Measurements from ENCODE around the gene PLIN3. TPM values are rescaled to one million over a fixed set of nuclear protein-coding genes. Genes with fewer than 3 reads are reported as not detected.
A peak's percentile ranks its signal among the peaks of the same experiment; 100 is the strongest.

Gene PLIN3
- total and polyA plus RNA-seq, 2 donors (not counting 1 experiment from before 2014, with no cell fraction given), result 27.6 to 34.3 TPM

- H3K4me1 ChIP-seq (ENCODE audit: control insufficient read depth in 2 of 2, insufficient read depth in 2 of 2, low read length in 2 of 2), result peaks cover 54 to 73% of the 10 kb centered on the region in 2 donors
- CTCF ChIA-PET, result interaction anchor here (0.6 to 15.4 kb wide), 28 partner anchors 8 to 179 kb away, joined by 3 to 219 read pairs (median 5); partner anchors contain the start of genes ARRDC5, KDM4B and PLIN3
- peaks cover 96% of the 10 kb centered on the region for H3K79me2 ChIP-seq (ENCODE audit: control insufficient read depth, insufficient read depth, low read length)
- peak overlapping the region in 4 of 5 experiments; percentile 2 to 73 (median 44) for H3K4me3 ChIP-seq (ENCODE audit: control extremely low read depth in 1 of 5, extremely low read depth in 1 of 5, insufficient read depth in 1 of 5, low read depth in 2 of 5, low read length in 4 of 5)
- POLR2A ChIA-PET, result interaction anchor here (0.6 to 1.5 kb wide), 5 partner anchors 19 to 219 kb away, joined by 3 to 9 read pairs (median 3); partner anchors contain the start of gene KDM4B
- WGBS (ENCODE audit: insufficient coverage), result 14% methylated on average over 24 of the region's 29 CpGs
- Mint-ChIP-seq H3K27me3 (no peaks in the 10 kb centered on the region), H3K27ac (peak overlapping the region; percentile 87), H3K4me1 (peaks cover 68% of the 10 kb centered on the region), H3K4me3 (peak overlapping the region; percentile 93), H3K9me3 (ENCODE audit: insufficient read depth) (no peaks in the 10 kb centered on the region)
- intact Hi-C loops (cut with micrococcal nuclease), result loop anchor here (1.0 to 2.0 kb wide), 3 partner anchors 40 to 219 kb away; no protein-coding TSS in a partner anchor
- H3K4me2 ChIP-seq (replicated peaks; ENCODE audit: low read depth, low read length, poor library complexity, severe bottlenecking), result peak overlapping the region; percentile 99
- TF ChIP-seq, protein P1, sequence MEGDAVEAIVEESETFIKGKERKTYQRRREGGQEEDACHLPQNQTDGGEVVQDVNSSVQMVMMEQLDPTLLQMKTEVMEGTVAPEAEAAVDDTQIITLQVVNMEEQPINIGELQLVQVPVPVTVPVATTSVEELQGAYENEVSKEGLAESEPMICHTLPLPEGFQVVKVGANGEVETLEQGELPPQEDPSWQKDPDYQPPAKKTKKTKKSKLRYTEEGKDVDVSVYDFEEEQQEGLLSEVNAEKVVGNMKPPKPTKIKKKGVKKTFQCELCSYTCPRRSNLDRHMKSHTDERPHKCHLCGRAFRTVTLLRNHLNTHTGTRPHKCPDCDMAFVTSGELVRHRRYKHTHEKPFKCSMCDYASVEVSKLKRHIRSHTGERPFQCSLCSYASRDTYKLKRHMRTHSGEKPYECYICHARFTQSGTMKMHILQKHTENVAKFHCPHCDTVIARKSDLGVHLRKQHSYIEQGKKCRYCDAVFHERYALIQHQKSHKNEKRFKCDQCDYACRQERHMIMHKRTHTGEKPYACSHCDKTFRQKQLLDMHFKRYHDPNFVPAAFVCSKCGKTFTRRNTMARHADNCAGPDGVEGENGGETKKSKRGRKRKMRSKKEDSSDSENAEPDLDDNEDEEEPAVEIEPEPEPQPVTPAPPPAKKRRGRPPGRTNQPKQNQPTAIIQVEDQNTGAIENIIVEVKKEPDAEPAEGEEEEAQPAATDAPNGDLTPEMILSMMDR (IDR thresholded peaks at IDR 0.05), result peak; percentile 72
- no peak for TF ChIP-seq EZH2 (IDR thresholded peaks at IDR 0.05; ENCODE audit: borderline replicate concordance, insufficient read depth, low read depth, low read length, poor library complexity, severe bottlenecking)
- H3K9ac ChIP-seq (ENCODE audit: low read length), result peak overlapping the region; percentile 70
- H4K20me1 ChIP-seq (ENCODE audit: control insufficient read depth, insufficient read depth, low read length, poor library complexity, severe bottlenecking), result peaks cover 76% of the 10 kb centered on the region
- H3K36me3 ChIP-seq (replicated peaks in 1 of 2; ENCODE audit: control extremely low read depth in 1 of 2, control insufficient read depth in 1 of 2, extremely low read depth in 1 of 2, insufficient read depth in 2 of 2, low read length in 1 of 2), result peaks cover 0 to 8% of the 10 kb centered on the region in 2 experiments
- peak overlapping the region; percentile 57 for H2AFZ ChIP-seq (ENCODE audit: insufficient read depth, low read depth, low read length, poor library complexity, severe bottlenecking)
- peak; percentile 81 for DNase-seq
- H3K27ac ChIP-seq (ENCODE audit: low read length in 2 of 2), result no peak overlapping the region
- peaks cover 0 to 3% (median 0%) of the 10 kb centered on the region in 4 experiments for H3K27me3 ChIP-seq (replicated peaks in 1 of 4; ENCODE audit: control extremely low read depth in 1 of 4, control insufficient read depth in 3 of 4, insufficient read depth in 4 of 4, low read length in 3 of 4)
- peak; percentile 32 for ATAC-seq (ENCODE audit: low read depth)
- no peaks in the 10 kb centered on the region for H3K9me3 ChIP-seq (ENCODE audit: control extremely low read depth in 1 of 3, control insufficient read depth in 2 of 3, insufficient read depth in 1 of 3, low read length in 2 of 3)
These were observed 44.6 kb upstream of the PLIN3 start for GRCh38 chr19:4911786-4912672.
